ENCODE results near the gene CPD.

DNA sequence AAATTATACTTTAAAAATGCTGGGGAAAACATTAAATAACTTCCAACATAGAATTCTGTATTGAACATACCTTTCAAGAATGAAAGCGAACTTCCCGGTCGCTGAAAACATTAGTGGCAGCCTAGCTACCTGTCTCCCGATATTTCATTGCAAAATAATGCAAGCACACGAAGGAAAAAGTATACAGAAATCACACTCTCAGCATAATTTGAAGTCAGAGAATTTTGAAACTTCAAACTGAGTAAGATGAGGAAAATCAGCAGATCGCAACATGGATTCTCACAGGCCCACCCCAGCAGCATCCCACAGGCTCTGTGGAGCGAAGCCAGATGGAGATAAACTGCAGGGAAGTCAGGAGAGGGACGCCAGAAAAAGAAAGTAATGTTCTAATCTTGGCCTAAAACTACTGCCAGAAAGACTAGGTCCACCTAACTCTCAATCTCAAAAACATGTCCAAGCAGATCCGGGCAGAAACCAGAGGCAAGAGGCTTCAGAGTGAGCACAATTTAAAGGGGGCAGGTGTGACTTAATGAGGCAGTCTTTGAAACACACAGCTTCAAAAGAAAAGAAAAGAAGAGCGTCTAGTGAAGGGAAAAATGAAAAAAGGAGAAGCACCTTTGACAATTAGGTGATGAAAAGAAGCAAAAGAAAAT, 93.6 kb downstream of the CPD start:
- TF ChIP-seq, protein P1, sequence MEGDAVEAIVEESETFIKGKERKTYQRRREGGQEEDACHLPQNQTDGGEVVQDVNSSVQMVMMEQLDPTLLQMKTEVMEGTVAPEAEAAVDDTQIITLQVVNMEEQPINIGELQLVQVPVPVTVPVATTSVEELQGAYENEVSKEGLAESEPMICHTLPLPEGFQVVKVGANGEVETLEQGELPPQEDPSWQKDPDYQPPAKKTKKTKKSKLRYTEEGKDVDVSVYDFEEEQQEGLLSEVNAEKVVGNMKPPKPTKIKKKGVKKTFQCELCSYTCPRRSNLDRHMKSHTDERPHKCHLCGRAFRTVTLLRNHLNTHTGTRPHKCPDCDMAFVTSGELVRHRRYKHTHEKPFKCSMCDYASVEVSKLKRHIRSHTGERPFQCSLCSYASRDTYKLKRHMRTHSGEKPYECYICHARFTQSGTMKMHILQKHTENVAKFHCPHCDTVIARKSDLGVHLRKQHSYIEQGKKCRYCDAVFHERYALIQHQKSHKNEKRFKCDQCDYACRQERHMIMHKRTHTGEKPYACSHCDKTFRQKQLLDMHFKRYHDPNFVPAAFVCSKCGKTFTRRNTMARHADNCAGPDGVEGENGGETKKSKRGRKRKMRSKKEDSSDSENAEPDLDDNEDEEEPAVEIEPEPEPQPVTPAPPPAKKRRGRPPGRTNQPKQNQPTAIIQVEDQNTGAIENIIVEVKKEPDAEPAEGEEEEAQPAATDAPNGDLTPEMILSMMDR (IDR thresholded peaks at IDR 0.05; ENCODE audit: insufficient read depth, low read depth, low read length) = no peak
- TF ChIP-seq EZH2 (IDR thresholded peaks at IDR 0.05; ENCODE audit: insufficient read depth, low read length) = no peak

All from astrocyte (in vitro differentiated cells and primary cell).